Cardiac fibroblast (primary cell): Measurements from ENCODE around the gene DIAPH1.

Experiments
- DNase-seq, 2 donors: peaks; one replicate each; pipeline versions ENCODE4 v3.0.0 to v3.0.0-alpha.2; 2010; ENCODE audit warnings: low read depth in 2 of 2
- H3K4me3 ChIP-seq, 2 donors: replicated peaks in 1 of 2; 1 replicate in 1 of 2; 2 replicates in 1 of 2; pipeline ENCODE4 v1.5.1; 2011; ENCODE audit warnings: low read depth in 2 of 2, low read length in 2 of 2, mild to moderate bottlenecking in 2 of 2, moderate library complexity in 1 of 2
- TF ChIP-seq, protein P1 (sequence below): IDR thresholded peaks from one replicate; pipeline ENCODE4 v1.5.1; 2011; ENCODE audit warnings: low read depth, mild to moderate bottlenecking, low read length, inconsistent platforms

Gene DIAPH1

DNA sequence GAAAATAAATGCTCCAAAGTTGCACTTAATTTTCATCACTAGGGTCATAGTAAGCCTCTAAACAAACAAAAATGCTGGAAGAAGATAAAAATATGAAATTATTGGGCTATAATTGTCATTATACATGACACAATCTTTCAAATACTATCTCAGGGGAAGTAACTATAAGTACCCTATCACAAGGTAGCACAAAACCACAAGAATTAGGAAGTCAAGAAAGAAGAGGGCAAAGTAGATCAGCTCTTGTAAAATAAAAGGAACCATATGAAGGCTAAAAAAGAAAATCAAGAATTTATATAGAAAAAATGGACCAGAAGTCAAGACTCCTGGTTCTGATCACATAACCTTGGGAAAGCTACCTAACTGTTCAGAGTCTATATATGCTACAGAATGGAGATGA lies 48.1 kb downstream of the DIAPH1 start:
- H3K4me3 ChIP-seq, result no peak overlapping the region
- TF ChIP-seq, protein P1, sequence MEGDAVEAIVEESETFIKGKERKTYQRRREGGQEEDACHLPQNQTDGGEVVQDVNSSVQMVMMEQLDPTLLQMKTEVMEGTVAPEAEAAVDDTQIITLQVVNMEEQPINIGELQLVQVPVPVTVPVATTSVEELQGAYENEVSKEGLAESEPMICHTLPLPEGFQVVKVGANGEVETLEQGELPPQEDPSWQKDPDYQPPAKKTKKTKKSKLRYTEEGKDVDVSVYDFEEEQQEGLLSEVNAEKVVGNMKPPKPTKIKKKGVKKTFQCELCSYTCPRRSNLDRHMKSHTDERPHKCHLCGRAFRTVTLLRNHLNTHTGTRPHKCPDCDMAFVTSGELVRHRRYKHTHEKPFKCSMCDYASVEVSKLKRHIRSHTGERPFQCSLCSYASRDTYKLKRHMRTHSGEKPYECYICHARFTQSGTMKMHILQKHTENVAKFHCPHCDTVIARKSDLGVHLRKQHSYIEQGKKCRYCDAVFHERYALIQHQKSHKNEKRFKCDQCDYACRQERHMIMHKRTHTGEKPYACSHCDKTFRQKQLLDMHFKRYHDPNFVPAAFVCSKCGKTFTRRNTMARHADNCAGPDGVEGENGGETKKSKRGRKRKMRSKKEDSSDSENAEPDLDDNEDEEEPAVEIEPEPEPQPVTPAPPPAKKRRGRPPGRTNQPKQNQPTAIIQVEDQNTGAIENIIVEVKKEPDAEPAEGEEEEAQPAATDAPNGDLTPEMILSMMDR, result no peak
- DNase-seq, result no peak

- TF ChIP-seq, protein P1, result peak; percentile 75
- H3K4me3 ChIP-seq, result no peak overlapping the region
- peak; percentile 37 to 38 for DNase-seq
Measured at GRCh38 chr5:141567513-141568117, 51.2 kb downstream of the DIAPH1 start.

- H3K4me3 ChIP-seq, result no peak overlapping the region
- TF ChIP-seq, protein P1, result no peak
- DNase-seq, result peak in 1 of 2 donors; percentile 38
Measured at GRCh38 chr5:141565826-141566570, 52.8 kb downstream of the DIAPH1 start.

- no peak overlapping the region for H3K4me3 ChIP-seq
- DNase-seq, result peak; percentile 97 to 98
- TF ChIP-seq, protein P1, result peak; percentile 76
Measured at GRCh38 chr5:141564216-141564692, 54.5 kb downstream of the DIAPH1 start.

GRCh38 chr5:141560725-141561483 lies 57.9 kb downstream of the DIAPH1 start:
- H3K4me3 ChIP-seq, result no peak overlapping the region
- TF ChIP-seq, protein P1, result peak; percentile 90
- DNase-seq, result peak; percentile 99

DNA sequence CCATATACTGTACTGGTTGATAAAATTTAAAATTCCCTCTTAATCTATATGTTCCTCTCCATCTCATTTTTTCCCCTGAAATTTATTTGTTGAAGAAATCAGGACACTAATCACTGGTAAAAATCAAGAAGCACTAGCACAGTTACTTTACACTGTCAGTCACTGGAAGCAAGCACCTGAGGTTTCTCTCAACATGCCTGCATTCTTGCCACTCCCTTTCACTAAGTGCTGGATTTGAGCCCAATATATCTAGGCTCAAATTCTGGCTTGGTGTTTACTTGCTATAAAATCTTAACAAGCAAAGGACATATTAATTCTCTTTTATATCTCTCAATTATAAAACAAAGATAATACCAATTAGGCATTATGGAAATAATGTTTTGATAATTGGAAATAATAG lies 58.6 kb downstream of the DIAPH1 start:
- TF ChIP-seq, protein P1, result no peak
- H3K4me3 ChIP-seq, result no peak overlapping the region
- DNase-seq, result peak; percentile 52 to 61
